ENCODE measurements around the gene GPR135.

The GPR135 gene

GRCh38 chr14:59475709-59476108, 10.5 kb upstream of the GPR135 start:
- in situ Hi-C loops (cut with HindIII; ENCODE audit: low sequenced_read_pairs), result no loop called here

GRCh38 chr14:59474172-59474571, 9.0 kb upstream of the GPR135 start:
- in situ Hi-C loops (cut with HindIII; ENCODE audit: low sequenced_read_pairs), result no loop called here

- in situ Hi-C loops (cut with HindIII; ENCODE audit: low sequenced_read_pairs), result no loop called here
Measured at GRCh38 chr14:59464486-59465315, 479 bp downstream of the GPR135 start.

- in situ Hi-C loops (cut with HindIII; ENCODE audit: low sequenced_read_pairs), result no loop called here
Measured at GRCh38 chr14:59463787-59464485, 1.2 kb downstream of the GPR135 start.

GRCh38 chr14:59461891-59462290, 3.3 kb downstream of the GPR135 start:
- in situ Hi-C loops (cut with HindIII; ENCODE audit: low sequenced_read_pairs), result no loop called here

- in situ Hi-C loops (cut with HindIII; ENCODE audit: low sequenced_read_pairs), result no loop called here
Measured at GRCh38 chr14:59460378-59460777, 4.8 kb downstream of the GPR135 start.

- in situ Hi-C loops (cut with HindIII; ENCODE audit: low sequenced_read_pairs), result no loop called here
Measured at GRCh38 chr14:59458486-59458885, 6.7 kb downstream of the GPR135 start.

GRCh38 chr14:59455411-59455810, 9.8 kb downstream of the GPR135 start:
- in situ Hi-C loops (cut with HindIII; ENCODE audit: low sequenced_read_pairs), result no loop called here

- in situ Hi-C loops (cut with HindIII; ENCODE audit: low sequenced_read_pairs), result no loop called here
Measured at GRCh38 chr14:59454139-59454538, 11.0 kb downstream of the GPR135 start.

GRCh38 chr14:59451849-59452248, 13.3 kb downstream of the GPR135 start:
- in situ Hi-C loops (cut with HindIII; ENCODE audit: low sequenced_read_pairs), result no loop called here

- in situ Hi-C loops (cut with HindIII; ENCODE audit: low sequenced_read_pairs), result no loop called here
Measured at GRCh38 chr14:59450716-59451115, 14.5 kb downstream of the GPR135 start.

- in situ Hi-C loops (cut with HindIII; ENCODE audit: low sequenced_read_pairs), result loop anchor here (10.0 kb wide), 1 partner anchor 424 kb away; no protein-coding TSS in a partner anchor
Measured at GRCh38 chr14:59448673-59449072, 16.5 kb downstream of the GPR135 start.

GRCh38 chr14:59439256-59439965, 25.8 kb downstream of the GPR135 start:
- in situ Hi-C loops (cut with HindIII; ENCODE audit: low sequenced_read_pairs), result no loop called here

- in situ Hi-C loops (cut with HindIII; ENCODE audit: low sequenced_read_pairs), result no loop called here
Measured at GRCh38 chr14:59438195-59438647, 27.0 kb downstream of the GPR135 start.

- in situ Hi-C loops (cut with HindIII; ENCODE audit: low sequenced_read_pairs), result no loop called here
Measured at GRCh38 chr14:59435987-59436386, 29.2 kb downstream of the GPR135 start.

GRCh38 chr14:59435101-59435500, 30.1 kb downstream of the GPR135 start:
- in situ Hi-C loops (cut with HindIII; ENCODE audit: low sequenced_read_pairs), result no loop called here

- in situ Hi-C loops (cut with HindIII; ENCODE audit: low sequenced_read_pairs), result no loop called here
Measured at GRCh38 chr14:59429790-59430189, 35.4 kb downstream of the GPR135 start.

GRCh38 chr14:59428581-59429012, 36.6 kb downstream of the GPR135 start:
- in situ Hi-C loops (cut with HindIII; ENCODE audit: low sequenced_read_pairs), result no loop called here

GRCh38 chr14:59427653-59428580, 37.3 kb downstream of the GPR135 start:
- in situ Hi-C loops (cut with HindIII; ENCODE audit: low sequenced_read_pairs), result no loop called here

GRCh38 chr14:59425322-59425935, 39.8 kb downstream of the GPR135 start:
- in situ Hi-C loops (cut with HindIII; ENCODE audit: low sequenced_read_pairs), result no loop called here

Data from DLD1 (cell line).